PFSK-1 (cell line): Measurements from ENCODE around the gene RPS4Y1.

Experiments used
- SIN3A ChIP-seq: IDR thresholded peaks from 2 replicates; pipeline ENCODE4 v1.6.1; 2012; ENCODE audit warnings: mild to moderate bottlenecking, low read length, moderate library complexity, borderline replicate concordance; ENCODE audit not compliant: insufficient read depth
- TAF1 ChIP-seq: IDR thresholded peaks from 2 replicates; pipeline ENCODE4 v1.6.1; 2012; ENCODE audit warnings: low read length, control low read depth, borderline replicate concordance; ENCODE audit not compliant: insufficient read depth

GRCh38 chrY:2913066-2913815 is 71.8 kb downstream of the RPS4Y1 start:
- TF ChIP-seq TAF1 (no peak), SIN3A (no peak)
